HepG2 (cell line): ENCODE measurements around the gene SLC5A10. TPM values are rescaled to one million over a fixed set of nuclear protein-coding genes. Genes with fewer than 3 reads are reported as not detected.

ENCODE experiments used
- ATF5 ChIP-seq: sonication (generic); formaldehyde crosslinking; IDR thresholded peaks from 2 replicates; pipeline ENCODE4 v1.4.0; 2020; ENCODE audit warnings: mild to moderate bottlenecking, low read depth, missing genetic modification reagents
- ESRRA ChIP-seq: sonication (generic); formaldehyde crosslinking; IDR thresholded peaks from 2 replicates; pipeline ENCODE4 v1.5.1; 2020; ENCODE audit warnings: mild to moderate bottlenecking, low read depth, missing genetic modification reagents
- FOXC1 ChIP-seq: sonication (generic); formaldehyde crosslinking; IDR thresholded peaks from 2 replicates; pipeline ENCODE4 v1.8.0; 2022; ENCODE audit warnings: mild to moderate bottlenecking, missing genetic modification reagents, borderline replicate concordance
- HOXA9 ChIP-seq: sonication (generic); formaldehyde crosslinking; IDR thresholded peaks from 2 replicates; pipeline ENCODE4 v1.8.1; 2022; ENCODE audit warnings: missing genetic modification reagents, mild to moderate bottlenecking, moderate library complexity, borderline replicate concordance
- MEIS1 ChIP-seq: sonication (generic); formaldehyde crosslinking; IDR thresholded peaks from 2 replicates; pipeline ENCODE4 v1.9.0; 2021; ENCODE audit warnings: mild to moderate bottlenecking, missing genetic modification reagents, moderate library complexity, borderline replicate concordance
- SIX1 ChIP-seq: sonication (generic); formaldehyde crosslinking; IDR thresholded peaks from 2 replicates; pipeline ENCODE4 v1.4.0; 2020; ENCODE audit warnings: missing genetic modification reagents, borderline replicate concordance
- SKI ChIP-seq: fragments of 450-650 bp; IDR thresholded peaks from one replicate; pipeline ENCODE4 v1.6.1; 2018; ENCODE audit warnings: mild to moderate bottlenecking; ENCODE audit not compliant: partially characterized antibody
- SPEN ChIP-seq: sonication (generic); formaldehyde crosslinking; IDR thresholded peaks from 2 replicates; pipeline ENCODE4 v1.5.1; 2020; ENCODE audit warnings: low read depth, mild to moderate bottlenecking, missing genetic modification reagents
- ZFP82 ChIP-seq: sonication (generic); formaldehyde crosslinking; IDR thresholded peaks from 2 replicates; pipeline ENCODE4 v1.5.1; 2020; ENCODE audit warnings: mild to moderate bottlenecking, missing genetic modification reagents, borderline replicate concordance
- ZNF432 ChIP-seq: sonication (generic); formaldehyde crosslinking; IDR thresholded peaks from 2 replicates; pipeline ENCODE4 v1.5.0; 2020; ENCODE audit warnings: missing genetic modification reagents, mild to moderate bottlenecking, borderline replicate concordance
- ZNF512B ChIP-seq: sonication (generic); formaldehyde crosslinking; IDR thresholded peaks from 2 replicates; pipeline ENCODE4 v1.5.1; 2020; ENCODE audit warnings: missing genetic modification reagents, mild to moderate bottlenecking, borderline replicate concordance
- ZNF563 ChIP-seq: sonication (generic); formaldehyde crosslinking; IDR thresholded peaks from 2 replicates; pipeline ENCODE4 v1.8.0; 2022; ENCODE audit warnings: mild to moderate bottlenecking, moderate library complexity, missing genetic modification reagents
- polyA plus RNA-seq, 8 experiments: library from polyadenylated mRNA; depleted of rRNA in 3 of 8; stranded (reverse) in 7 of 8; unstranded in 1 of 8; fragments of >200 nt; fragmentation: Illumina TruSeq in 4 of 8; extraction: Trizol in 4 of 8; gene quantifications; 2 replicates each; pipeline versions ENCODE4 v1.2.1 to v1.2.3, GENCODE V29; 2011 to 2016; ENCODE audit warnings: low read depth in 4 of 8, missing spikeins in 1 of 8, mixed read lengths in 1 of 8; ENCODE audit not compliant: insufficient read depth in 1 of 8
- total RNA-seq, 5 experiments: library from RNA; depleted of rRNA; stranded (reverse); fragments of >200 nt; fragmentation: Illumina TruSeq; extraction: Trizol; gene quantifications; 2 replicates each; pipeline ENCODE4 v1.2.3, GENCODE V29; 2016; ENCODE audit warnings: low read depth in 1 of 5
- TF ChIP-seq, protein P1 (sequence below): sonication (generic); formaldehyde crosslinking; IDR thresholded peaks from 2 replicates; pipeline ENCODE4 v1.4.0; 2020; ENCODE audit warnings: missing genetic modification reagents, borderline replicate concordance
- TF ChIP-seq, protein P2 (sequence below): sonication (generic); formaldehyde crosslinking; IDR thresholded peaks from 2 replicates; pipeline ENCODE4 v1.9.0; 2022; ENCODE audit warnings: low read depth, missing genetic modification reagents
- TF ChIP-seq, protein P3 (sequence below): fragments of 450-650 bp; IDR thresholded peaks from 2 replicates; pipeline ENCODE4 v1.6.1; 2017; ENCODE audit warnings: mild to moderate bottlenecking

SLC5A10 gene
- total and polyA plus RNA-seq, 2 of the 13 experiments (the other 11 are each of a cell fraction or from before 2014, with no cell fraction given), result 0.05 TPM; not detected in 1

DNA sequence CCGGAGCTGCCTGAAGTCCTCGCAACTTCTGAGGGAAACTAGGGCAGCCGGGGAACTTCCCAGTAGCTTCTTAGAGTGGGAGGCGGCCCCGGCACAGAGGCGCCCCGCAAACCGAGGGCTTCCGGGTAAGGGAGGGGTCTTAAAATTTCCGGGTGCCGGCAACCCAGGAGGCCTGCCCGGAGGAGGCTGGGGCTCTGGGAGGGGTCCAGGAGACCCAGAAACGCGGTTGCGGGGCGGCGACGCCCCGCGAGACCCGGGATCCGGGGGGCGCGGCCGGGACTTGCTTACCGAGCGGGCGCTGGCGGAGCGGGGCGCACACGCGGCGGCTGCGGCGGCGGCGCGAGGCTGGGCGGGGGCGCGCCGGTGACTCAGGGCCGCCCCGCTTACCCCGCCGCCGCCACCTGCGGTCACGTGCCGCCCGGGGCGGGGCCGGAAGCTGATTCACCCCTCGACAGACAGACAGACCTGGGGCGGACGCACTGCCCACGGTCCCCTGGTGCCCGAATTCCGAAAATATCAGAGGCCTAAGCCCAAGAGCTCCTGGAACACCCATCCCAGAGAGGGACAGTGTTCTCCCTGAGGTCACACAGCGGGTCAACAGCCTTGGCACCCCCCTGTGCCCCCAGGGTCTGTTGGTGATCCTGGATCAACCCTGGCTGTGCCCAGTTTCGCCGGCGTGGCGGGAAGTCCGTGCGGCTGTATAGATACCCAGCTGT, 52.6 kb downstream of the SLC5A10 start, which contains the start of gene FAM83G (continued):
- no peak for TF ChIP-seq SIX1 (CRISPR knock-in tag)
- no peak for TF ChIP-seq ZNF432 (CRISPR knock-in tag)
- no peak for TF ChIP-seq HOXA9 (CRISPR knock-in tag)
- TF ChIP-seq, protein P1, sequence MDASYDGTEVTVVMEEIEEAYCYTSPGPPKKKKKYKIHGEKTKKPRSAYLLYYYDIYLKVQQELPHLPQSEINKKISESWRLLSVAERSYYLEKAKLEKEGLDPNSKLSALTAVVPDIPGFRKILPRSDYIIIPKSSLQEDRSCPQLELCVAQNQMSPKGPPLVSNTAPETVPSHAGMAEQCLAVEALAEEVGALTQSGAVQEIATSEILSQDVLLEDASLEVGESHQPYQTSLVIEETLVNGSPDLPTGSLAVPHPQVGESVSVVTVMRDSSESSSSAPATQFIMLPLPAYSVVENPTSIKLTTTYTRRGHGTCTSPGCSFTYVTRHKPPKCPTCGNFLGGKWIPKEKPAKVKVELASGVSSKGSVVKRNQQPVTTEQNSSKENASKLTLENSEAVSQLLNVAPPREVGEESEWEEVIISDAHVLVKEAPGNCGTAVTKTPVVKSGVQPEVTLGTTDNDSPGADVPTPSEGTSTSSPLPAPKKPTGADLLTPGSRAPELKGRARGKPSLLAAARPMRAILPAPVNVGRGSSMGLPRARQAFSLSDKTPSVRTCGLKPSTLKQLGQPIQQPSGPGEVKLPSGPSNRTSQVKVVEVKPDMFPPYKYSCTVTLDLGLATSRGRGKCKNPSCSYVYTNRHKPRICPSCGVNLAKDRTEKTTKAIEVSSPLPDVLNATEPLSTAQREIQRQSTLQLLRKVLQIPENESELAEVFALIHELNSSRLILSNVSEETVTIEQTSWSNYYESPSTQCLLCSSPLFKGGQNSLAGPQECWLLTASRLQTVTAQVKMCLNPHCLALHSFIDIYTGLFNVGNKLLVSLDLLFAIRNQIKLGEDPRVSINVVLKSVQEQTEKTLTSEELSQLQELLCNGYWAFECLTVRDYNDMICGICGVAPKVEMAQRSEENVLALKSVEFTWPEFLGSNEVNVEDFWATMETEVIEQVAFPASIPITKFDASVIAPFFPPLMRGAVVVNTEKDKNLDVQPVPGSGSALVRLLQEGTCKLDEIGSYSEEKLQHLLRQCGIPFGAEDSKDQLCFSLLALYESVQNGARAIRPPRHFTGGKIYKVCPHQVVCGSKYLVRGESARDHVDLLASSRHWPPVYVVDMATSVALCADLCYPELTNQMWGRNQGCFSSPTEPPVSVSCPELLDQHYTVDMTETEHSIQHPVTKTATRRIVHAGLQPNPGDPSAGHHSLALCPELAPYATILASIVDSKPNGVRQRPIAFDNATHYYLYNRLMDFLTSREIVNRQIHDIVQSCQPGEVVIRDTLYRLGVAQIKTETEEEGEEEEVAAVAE (CRISPR knock-in tag), result no peak
- TF ChIP-seq FOXC1 (CRISPR knock-in tag), result no peak
- TF ChIP-seq MEIS1 (CRISPR knock-in tag), result peak; percentile 64; the same call in 1 of the 2 replicates
- TF ChIP-seq, protein P2, sequence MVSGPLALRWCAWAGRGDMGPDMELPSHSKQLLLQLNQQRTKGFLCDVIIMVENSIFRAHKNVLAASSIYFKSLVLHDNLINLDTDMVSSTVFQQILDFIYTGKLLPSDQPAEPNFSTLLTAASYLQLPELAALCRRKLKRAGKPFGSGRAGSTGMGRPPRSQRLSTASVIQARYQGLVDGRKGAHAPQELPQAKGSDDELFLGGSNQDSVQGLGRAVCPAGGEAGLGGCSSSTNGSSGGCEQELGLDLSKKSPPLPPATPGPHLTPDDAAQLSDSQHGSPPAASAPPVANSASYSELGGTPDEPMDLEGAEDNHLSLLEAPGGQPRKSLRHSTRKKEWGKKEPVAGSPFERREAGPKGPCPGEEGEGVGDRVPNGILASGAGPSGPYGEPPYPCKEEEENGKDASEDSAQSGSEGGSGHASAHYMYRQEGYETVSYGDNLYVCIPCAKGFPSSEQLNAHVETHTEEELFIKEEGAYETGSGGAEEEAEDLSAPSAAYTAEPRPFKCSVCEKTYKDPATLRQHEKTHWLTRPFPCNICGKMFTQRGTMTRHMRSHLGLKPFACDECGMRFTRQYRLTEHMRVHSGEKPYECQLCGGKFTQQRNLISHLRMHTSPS, result 0 out of 2 replicates have a peak, but pooled peaks have one; percentile 57
- 0 out of 2 replicates have a peak, but pooled peaks have one; percentile 44 for TF ChIP-seq ATF5 (CRISPR knock-in tag)
- no peak for TF ChIP-seq ZNF512B (CRISPR knock-in tag)
- TF ChIP-seq ZFP82 (CRISPR knock-in tag), result no peak
- TF ChIP-seq SKI, result peak; percentile 87
- TF ChIP-seq ESRRA (CRISPR knock-in tag), result no peak
- TF ChIP-seq SPEN, result no peak
- TF ChIP-seq ZNF563 (CRISPR knock-in tag), result peak; percentile 75
- TF ChIP-seq, protein P3, sequence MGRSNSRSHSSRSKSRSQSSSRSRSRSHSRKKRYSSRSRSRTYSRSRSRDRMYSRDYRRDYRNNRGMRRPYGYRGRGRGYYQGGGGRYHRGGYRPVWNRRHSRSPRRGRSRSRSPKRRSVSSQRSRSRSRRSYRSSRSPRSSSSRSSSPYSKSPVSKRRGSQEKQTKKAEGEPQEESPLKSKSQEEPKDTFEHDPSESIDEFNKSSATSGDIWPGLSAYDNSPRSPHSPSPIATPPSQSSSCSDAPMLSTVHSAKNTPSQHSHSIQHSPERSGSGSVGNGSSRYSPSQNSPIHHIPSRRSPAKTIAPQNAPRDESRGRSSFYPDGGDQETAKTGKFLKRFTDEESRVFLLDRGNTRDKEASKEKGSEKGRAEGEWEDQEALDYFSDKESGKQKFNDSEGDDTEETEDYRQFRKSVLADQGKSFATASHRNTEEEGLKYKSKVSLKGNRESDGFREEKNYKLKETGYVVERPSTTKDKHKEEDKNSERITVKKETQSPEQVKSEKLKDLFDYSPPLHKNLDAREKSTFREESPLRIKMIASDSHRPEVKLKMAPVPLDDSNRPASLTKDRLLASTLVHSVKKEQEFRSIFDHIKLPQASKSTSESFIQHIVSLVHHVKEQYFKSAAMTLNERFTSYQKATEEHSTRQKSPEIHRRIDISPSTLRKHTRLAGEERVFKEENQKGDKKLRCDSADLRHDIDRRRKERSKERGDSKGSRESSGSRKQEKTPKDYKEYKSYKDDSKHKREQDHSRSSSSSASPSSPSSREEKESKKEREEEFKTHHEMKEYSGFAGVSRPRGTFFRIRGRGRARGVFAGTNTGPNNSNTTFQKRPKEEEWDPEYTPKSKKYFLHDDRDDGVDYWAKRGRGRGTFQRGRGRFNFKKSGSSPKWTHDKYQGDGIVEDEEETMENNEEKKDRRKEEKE, result no peak
